Measurements from ENCODE around the gene PPM1D.

- TF ChIP-seq, protein P1, sequence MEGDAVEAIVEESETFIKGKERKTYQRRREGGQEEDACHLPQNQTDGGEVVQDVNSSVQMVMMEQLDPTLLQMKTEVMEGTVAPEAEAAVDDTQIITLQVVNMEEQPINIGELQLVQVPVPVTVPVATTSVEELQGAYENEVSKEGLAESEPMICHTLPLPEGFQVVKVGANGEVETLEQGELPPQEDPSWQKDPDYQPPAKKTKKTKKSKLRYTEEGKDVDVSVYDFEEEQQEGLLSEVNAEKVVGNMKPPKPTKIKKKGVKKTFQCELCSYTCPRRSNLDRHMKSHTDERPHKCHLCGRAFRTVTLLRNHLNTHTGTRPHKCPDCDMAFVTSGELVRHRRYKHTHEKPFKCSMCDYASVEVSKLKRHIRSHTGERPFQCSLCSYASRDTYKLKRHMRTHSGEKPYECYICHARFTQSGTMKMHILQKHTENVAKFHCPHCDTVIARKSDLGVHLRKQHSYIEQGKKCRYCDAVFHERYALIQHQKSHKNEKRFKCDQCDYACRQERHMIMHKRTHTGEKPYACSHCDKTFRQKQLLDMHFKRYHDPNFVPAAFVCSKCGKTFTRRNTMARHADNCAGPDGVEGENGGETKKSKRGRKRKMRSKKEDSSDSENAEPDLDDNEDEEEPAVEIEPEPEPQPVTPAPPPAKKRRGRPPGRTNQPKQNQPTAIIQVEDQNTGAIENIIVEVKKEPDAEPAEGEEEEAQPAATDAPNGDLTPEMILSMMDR (IDR thresholded peaks at IDR 0.05; ENCODE audit: insufficient read depth, low read depth, low read length): no peak
- no peak for TF ChIP-seq EZH2 (IDR thresholded peaks at IDR 0.05; ENCODE audit: insufficient read depth, low read length)
These were observed 77.5 kb downstream of the PPM1D start, which contains the start of gene BCAS3 for GRCh38 chr17:60677308-60678117.
